Activated CD4-positive, alpha-beta T cell treated with anti-CD3 and anti-CD28 coated beads for 24 hours (primary cell): ENCODE data around the gene CC2D1A.

Experiments used
- DNase-seq, 2 donors: peaks; one replicate each; pipeline ENCODE4 v3.0.0-alpha.2; 2020; ENCODE audit warnings: low read depth in 2 of 2

Gene CC2D1A

GRCh38 chr19:13979244-13979615 is 73.2 kb downstream of the CC2D1A start:
- no peak for DNase-seq

GRCh38 chr19:13979686-13980085 is 73.7 kb downstream of the CC2D1A start:
- DNase-seq, result no peak

- DNase-seq, result no peak
Measured at GRCh38 chr19:13980340-13980739, 74.3 kb downstream of the CC2D1A start.
